NCI-H1105 treated with DMSO at 0.1 percent for 48 hours (cell line): Measurements from ENCODE around the gene DOCK2.

ENCODE experiments used
- DNase-seq: peaks from one replicate; lab custom pipeline; 2025; lab: John Stamatoyannopoulos, UW

Gene DOCK2

DNA sequence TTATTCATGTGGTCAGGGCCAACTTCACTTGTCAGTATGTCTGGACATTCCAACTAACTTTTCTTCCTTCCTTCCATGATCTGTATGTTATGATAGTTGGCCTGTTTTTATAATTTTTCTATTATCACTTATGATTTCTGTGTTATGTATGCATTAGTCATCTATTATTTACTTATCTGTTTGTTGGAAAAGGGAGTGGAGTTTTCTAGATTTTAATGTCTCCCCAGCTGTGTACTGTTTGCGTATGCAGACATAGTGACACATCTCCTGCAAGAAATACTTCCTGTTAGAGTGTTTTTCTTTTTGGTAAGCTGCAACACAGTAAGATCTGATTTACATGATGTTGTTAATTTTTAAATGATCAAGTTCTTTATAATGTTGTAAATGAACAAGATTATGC, 351.9 kb downstream of the DOCK2 start:
- no peak for DNase-seq

DNA sequence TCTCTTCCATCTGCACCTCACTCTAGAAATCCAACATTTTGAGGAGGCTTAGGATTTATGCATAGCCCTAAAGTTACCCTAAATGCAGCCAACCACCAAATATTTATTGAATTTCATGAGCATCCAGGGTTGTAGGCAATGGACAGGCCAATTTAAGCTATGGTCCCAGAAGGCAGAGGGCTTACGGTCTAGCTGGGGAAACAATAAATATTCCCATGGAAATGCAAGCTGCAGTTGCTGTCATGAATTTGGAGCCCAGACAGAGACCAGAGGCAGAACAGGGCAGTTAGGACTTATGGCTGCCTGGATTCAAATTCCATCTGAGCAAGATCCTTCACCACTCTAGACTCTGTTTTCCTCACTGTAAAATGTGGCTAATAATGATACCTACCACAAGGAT, 352.3 kb downstream of the DOCK2 start:
- DNase-seq, result no peak

DNA sequence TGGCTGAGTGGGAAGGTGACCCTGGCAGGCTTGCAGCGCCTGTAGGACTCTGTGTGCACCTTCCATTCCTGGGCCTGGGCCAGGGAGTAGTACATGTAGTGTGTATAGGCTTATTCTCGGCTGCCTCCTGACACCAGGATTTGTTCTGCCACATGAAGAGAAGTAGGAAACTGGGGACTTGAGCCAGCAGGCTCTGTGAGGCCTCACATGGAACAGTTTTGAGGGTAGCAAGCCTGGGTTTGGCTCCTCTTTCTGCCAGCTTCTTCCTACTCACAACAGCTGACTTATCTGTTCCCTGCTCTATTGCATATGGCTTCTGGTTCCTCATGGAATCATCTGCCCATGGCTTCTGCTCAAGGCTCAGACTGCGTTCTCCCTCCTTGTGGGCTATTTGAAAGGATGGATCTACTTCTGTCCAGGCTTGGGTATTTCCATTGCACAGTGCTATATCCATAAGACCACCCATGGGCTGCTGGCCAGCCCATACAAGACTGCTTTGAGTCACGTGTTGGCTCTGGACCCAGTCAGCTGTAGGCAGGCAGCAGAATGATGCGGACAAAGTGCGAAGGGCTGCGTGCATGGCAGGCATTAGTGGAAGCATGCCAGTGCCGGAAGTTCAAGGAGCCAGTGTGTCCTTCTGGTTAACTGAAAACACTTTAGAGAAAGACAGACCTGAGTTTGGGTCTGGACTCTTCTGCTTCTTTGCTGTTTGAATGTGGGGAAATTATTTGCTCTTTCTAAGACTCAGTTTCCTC, 354.2 kb downstream of the DOCK2 start:
- no peak for DNase-seq

DNA sequence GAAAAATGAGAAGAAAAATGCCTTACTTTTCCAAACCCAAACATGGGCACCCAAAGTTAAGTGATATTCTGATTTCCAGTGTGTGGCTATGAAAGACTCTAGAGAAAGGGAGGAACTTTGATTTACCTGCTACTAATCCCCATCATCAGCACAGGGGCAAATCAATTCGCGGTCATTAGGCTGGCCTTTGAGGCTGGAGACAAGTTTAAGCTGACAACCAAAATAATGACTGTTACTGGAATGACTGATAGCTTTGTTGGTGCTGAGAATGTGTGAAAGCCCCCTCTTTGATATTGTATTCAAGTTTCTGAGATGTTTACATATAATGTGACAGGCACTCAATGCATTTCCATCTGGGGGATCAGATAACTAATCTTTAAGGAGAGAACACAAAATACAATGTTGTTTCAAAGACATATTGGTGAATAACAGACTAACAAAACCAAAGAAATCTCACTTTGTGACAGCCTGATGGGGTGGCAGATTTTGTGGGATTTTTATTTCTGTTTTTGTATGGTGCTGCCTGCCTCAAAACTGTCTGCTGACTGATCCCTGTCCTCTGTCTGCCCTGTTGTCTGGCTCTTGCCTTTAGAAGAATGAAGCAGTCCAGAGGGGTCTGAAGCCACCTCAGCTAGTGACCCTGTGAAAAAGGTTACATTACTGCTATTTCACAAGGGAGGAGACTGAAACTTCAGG, 355.9 kb downstream of the DOCK2 start:
- no peak for DNase-seq

DNA sequence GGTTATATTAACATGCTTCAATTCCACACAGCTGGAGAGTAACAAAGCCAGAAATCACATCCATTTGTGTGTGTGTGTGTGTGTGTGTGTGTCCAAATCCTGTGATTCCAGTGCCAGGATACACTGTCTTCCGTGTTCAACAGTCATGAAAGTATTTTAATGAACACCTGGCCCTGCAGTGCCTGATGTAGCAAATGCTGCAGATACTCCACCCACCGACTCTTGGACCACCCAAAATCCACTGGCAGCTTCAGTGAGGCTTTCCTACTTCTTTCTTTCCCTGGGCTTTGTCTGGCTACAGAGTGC, 356.4 kb downstream of the DOCK2 start:
- DNase-seq, result no peak

DNA sequence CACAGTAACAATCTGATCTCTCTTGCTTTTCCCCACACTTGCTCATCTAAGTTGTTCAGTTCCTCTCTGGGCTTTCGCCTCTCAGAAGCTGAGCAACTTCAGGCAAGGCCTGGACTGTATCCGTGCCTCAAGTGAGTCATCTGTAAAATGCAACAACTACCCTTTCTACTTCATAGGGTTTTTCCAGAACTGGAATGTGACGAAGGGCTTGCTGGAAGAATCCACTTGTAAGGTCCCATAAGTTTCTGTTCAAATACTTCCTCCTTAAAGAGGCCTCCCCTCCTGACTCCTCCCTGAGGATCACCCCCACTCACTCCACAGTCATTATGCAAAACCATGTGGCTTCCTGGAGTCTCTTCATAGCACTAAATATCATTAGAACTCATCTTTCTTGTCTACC, 360.7 kb downstream of the DOCK2 start:
- no peak for DNase-seq

DNA sequence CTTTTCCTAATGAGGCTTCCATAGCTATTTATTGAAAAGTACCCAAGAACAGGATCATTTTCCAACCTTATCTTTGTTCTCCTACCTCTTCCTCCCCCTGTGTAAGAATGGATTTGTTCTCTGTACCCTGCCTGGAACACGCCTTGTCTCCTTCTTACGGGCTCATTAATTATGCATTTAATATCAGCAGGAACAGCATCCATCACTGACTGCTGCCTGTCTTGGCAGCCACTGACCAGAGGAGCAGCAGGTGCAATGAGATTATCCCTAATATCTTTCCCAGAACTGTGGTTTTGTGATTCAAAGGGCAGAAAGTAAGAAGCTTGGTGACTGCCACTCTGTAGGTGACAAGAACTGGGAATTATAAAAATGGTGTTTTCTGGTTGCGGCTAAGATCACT, 362.5 kb downstream of the DOCK2 start:
- DNase-seq, result no peak

DNA sequence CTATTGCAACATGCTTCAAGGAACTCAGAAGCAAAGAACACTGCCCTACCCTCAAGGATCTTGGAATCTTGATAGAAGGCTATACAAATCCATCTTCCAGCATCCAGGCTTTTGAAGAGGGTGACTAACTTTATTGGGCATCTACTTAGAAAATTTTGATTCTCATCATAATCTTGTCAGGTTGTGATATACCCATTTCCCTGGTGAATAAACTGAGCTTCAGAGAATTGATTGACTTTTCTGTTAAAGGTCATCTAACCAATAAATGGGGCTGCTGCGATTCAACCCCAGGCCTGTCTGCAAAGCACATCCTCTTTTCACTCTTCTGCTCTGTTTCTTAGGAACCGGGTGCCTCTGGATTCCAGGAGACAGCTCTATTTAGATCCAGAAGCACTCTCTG, 363.1 kb downstream of the DOCK2 start:
- no peak for DNase-seq

DNA sequence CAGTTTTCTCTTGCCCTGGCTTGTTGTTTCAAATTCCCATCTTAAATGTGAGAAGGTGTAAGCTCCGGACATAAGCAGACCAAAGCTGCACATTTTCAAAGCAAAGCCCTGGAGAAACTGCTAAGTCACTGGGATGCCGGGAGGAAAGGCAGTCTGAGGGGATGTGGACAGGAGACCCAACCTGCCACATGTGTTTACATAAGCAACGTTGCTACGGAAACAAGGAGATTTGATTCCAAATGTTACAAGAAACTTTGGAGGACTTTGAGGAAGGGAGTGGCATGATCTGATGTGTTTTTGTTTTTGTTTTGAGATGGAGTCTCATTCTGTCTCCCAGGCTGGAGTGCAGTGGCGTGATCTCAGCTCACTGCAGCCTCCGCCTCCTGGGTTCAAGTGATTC, 368.9 kb downstream of the DOCK2 start:
- DNase-seq, result no peak

DNA sequence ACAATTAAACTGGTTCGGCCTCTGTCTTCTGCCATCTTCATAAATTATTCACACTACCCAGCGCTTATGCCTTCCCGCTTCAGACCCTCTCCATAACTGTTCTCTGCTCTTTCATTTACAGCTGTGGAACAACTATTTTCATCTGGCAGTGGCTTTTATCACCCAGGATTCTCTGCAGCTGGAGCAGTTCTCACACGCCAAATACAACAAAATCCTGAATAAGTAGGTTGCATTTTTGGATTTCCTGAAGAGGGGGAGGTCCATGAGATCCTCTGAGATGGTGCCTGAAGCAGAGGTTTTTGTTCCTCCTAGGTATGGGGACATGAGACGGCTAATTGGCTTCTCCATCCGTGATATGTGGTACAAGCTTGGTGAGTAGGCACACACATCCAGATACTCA, 371.3 kb downstream of the DOCK2 start:
- no peak for DNase-seq

DNA sequence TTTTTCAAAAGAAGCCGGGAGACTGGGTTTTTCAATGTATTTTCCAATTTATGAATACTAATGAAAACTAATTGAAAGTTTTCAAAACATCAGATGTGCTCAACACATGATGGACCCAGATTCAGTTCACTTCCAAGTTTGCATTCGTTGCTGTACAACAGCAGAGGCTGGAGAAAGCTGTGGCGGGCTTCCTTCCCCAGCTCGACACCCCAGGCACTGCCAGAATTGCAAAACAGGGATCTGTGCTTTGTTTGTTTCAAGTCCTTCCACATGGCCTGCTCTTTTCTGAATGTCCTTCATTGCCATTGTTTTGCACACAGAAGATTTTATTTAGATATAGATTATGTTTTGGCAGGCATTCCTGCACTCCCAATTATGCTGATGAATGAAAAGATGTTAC, 373.5 kb downstream of the DOCK2 start:
- no peak for DNase-seq

DNA sequence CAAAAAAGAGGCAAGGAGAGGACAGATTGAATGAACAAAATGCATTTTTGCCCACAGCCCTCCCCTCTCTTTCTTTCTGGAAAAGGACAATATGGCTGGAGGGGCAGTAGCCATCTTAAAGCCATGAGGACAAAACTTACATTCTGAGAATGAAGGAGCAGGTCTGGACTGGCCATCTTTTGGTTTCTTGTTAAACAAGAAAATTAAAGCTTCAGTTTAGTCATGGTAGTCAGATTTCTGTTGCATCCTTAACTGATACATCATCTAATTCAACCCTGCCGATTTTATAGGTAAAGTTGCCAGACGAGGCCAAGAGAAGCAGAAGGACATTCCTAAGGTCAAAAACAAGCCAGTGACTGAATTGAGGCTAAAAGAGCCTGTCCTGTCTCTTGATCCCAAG, 374.7 kb downstream of the DOCK2 start:
- DNase-seq, result no peak

DNA sequence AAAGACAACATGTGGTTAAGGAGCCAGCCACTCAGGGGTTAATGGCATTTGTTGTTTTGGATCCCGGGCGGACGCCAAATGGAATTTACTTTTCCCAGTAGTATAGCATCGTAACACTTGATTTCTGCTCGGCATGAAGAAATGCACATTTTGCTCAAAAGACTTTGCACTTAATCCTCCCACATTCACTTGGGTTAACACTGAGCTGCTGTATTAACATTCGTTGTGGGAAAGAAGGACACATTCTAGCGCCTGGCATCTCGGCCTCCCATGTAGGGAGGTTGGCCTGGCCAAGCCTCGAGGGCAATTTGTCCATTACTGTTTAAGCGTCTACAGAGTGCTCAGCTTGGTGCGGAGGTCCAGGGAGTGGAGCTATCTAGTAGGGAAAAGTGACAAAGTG, 375.5 kb downstream of the DOCK2 start:
- DNase-seq, result no peak

DNA sequence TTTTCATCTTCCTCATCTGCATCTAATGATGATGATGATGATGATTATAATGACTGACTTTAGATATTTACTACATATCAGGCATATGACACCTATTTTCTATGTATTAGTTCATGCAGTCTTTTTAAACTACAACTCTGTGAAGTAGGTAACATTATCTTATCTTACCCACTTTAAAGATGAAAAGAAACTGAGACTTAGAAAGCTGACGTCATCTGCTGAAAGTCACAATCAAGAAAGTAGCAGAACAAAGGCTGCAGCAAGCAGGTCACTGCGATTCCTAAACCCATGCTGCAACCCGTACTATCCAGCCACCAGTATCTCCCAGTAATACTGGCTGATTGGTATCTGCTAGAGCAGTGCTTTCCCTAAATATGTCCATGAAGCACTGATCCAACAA, 383.3 kb downstream of the DOCK2 start:
- DNase-seq, result no peak

DNA sequence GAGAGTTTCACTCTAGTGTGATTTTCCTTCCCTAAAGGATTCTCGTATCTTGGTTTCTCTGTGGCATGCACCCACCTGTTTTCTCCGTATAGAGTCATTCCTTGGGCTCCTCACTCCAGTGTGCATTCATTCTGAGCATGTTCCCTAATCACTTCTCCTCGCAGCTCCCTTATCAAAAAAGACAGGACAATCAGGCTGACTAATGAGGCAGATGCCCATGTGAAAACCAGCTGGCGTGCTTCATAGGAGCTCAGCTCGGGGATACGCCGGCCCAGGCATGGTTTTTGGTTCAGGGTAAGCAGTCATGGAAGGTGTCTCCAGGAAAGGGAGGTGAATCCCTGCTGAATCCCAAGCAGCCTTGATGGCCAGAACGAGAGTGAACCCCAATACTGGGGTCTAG, 384.4 kb downstream of the DOCK2 start:
- no peak for DNase-seq

DNA sequence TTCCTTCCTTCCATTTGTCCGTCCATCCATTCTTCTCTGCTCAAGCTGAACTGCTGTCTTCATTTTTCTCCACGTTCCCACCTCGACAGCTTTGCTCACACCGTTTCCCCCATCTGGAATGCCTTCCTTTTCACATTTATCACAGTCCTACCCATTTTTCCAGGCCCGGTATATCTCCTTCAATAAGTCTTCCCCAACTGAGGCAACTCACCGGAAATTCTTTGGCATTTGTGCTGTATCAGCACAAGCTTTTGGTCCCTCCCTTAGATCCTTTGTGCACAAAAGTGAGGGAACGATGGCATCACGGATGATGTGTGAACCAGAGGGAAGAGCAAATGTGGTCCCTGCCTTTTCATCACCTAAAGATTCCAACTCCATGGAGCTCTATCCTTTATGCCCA, 388.8 kb downstream of the DOCK2 start:
- no peak for DNase-seq

DNA sequence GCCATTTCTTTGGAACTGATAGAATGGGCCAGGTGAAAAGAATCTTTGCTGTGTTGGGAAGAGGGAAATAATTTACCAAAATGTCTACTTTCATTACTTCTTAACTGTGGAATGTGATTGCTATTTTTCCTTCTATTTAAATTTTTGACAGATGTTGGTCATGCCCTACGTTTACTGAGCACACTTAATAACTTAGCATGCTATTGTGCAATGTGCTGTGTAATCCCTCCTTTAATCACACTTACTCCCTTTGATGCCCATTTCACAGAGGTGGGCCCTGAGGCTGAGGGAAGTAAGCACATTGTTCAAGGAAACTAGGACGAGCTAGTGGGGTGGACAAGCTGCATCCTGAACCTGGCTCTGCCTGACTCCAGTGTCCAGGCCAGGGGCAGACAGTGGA, 391.0 kb downstream of the DOCK2 start:
- DNase-seq, result no peak

DNA sequence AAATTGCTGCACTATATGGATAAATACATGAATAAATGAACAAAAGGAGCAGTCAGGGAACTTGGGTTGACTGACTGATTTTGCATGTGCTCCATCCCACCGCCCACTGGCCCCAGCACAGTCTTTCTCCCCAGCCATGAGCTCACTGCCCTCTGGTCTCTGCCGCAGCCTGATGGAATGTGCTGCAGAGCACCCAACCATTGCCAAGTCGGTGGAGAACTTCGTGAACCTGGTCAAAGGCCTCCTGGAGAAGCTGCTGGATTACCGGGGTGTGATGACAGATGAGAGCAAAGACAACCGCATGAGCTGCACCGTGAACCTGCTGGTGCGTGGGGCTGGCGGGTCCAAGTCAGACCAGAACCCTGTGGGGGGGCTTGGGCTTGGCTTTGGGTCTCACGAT, 397.2 kb downstream of the DOCK2 start:
- no peak for DNase-seq

DNA sequence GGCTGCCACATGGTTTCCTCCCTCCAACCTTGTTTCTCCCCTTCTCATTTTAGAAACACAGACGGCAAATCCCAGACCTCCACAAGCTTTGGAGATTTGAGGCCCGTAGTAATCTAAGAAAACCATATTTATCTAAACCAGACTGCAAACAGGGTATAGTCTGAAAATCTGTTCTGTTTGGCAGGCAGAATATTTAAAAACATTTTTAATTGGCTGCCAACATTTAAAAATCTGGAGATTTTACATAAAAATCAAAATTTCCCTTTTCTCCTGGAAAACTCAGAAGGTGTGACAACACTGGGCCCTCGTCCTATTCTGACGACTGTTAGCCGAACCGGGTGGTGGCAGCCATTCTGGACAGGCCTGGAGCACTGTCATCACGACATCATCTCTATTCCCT, 401.2 kb downstream of the DOCK2 start:
- DNase-seq, result no peak

DNA sequence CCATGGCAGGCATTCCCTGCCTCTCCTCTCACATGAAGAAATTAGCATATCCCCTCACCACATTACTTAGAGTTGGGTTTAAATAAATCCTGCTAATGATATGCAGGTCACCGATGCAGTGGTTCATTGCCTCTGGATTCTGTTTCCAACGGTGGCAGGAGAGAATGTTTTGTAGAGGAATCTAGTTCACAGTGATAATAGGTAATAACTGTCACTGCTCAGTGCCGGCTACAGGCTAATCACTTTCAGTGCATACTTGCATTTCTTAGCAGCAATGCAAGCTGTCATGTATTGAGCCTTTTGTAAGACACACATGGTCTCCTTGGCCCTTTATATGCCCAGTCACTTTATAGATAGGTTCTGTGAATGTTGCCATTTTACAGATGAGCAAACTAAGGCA, 402.8 kb downstream of the DOCK2 start:
- DNase-seq, result no peak

DNA sequence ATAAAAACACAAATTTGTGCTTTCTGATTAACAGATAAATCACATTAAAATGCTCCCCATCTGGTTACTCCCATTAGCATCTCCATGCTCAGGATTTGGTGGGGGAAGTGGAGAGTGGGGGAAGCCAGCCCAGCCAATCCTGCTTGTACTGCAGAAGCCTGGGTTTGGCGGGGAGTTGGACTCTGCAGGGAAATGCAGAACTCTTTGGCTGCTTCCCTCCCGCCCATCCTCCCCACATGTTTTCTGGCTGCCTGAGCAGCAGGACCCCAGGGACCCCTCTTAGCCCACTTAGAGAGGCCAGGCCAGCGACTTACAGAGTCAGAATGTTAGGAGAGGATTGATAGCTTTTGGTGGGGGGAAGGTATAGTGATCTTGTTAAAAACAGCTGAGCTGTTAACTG, 409.2 kb downstream of the DOCK2 start:
- no peak for DNase-seq

DNA sequence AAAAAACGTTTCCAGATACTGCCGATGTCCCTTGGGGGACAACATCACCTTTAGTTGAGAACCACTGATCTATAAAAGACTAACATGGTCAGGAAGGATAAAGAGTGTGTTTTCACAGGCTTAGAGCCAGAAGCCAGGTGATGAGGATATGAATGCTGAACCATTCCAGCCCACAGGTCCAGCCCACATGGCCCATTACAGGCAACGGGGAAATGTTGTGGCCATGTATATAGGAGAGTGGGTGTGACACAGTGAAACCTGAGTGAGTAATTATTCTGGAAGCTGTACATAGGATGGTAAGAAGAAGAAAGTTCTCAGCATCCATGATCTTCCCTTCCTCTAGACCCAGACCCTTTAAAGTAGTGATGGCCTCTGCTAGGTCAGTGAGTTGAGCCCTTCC, 412.6 kb downstream of the DOCK2 start:
- no peak for DNase-seq

DNA sequence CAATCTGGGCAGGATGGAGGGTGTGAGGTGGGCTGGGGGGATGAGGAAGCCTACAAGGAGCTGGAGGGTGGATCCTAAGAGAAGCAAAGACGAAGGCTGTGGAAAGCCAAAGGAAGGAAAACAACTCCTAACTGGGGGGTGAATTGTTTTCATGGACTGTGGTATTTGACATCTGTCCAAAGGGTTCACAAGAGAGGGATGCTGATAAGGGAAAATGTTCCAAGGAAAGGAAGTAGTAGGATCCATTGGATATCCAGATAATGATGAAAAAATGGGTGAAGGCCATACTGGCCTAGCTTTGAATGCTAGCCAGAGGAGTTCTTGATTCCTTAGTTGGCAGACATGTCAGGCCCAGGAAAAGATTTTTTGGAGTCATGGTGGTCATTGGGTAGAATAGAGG, 416.8 kb downstream of the DOCK2 start:
- no peak for DNase-seq

DNA sequence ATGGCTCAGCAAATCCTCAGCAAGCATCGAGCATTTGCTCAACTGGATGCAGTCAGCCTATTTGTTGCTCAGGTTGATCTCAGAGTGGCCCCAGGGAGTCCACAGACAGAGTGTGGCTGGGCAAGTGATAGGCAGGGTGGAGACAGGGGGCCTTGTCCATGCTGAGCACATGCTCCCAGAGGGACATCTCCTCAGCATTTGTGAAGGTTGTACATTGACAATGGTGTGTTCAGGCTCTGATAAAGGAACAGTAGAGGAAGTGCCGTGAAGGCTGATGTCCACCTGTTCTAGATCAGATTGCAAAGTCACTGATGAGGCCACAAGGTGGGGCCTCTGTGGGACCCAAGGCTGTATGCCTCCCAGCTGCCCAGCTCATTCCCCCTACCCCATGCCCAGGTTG, 418.5 kb downstream of the DOCK2 start:
- DNase-seq, result no peak
